Activated T-cell treated with anti-CD3 and anti-CD28 coated beads, Interleukin-2, amount 50 U/mL, for 4 hours (primary cell): ENCODE measurements around the gene CARTPT. TPM values are rescaled to one million over a fixed set of nuclear protein-coding genes. Genes with fewer than 3 reads are reported as not detected.
A peak's percentile ranks its signal among the peaks of the same experiment; 100 is the strongest.

ENCODE experiments used
- ATAC-seq, 2 donors: fragments of 200-7000 bp; cut with Tn5 transposase; one replicate each; pipeline ENCODE4 v1.10.0; 2021
- DNase-seq: peaks from one replicate; pipeline ENCODE4 v3.0.0-alpha.2; 2020
- H3K27me3 Mint-ChIP-seq: one replicate; pipeline ENCODE4 v1.8.0; 2021; ENCODE audit warnings: low read depth, mixed read lengths
- H3K36me3 Mint-ChIP-seq: one replicate; pipeline ENCODE4 v1.8.0; 2022; ENCODE audit warnings: mixed read lengths; ENCODE audit not compliant: insufficient read depth
- H3K4me1 Mint-ChIP-seq: one replicate; pipeline ENCODE4 v1.8.0; 2021; ENCODE audit warnings: low read depth, mixed read lengths
- H3K4me3 Mint-ChIP-seq: one replicate; pipeline ENCODE4 v1.8.0; 2021; ENCODE audit warnings: mild to moderate bottlenecking, moderate library complexity, mixed read lengths
- H3K9me3 Mint-ChIP-seq: one replicate; pipeline ENCODE4 v1.8.0; 2021; ENCODE audit warnings: mixed read lengths
- total RNA-seq, 3 donors: library from RNA; stranded (reverse); gene quantifications; one replicate each; pipeline ENCODE4 v1.2.1, GENCODE V29; 2021

Gene CARTPT
- total RNA-seq, 3 donors from 2014 or later = not detected

GRCh38 chr5:71748360-71748759 lies 29.3 kb downstream of the CARTPT start:
- no peaks in the 10 kb centered on the region for H3K36me3 Mint-ChIP-seq
- peaks cover 4% of the 10 kb centered on the region for H3K27me3 Mint-ChIP-seq
- H3K4me1 Mint-ChIP-seq = no peaks in the 10 kb centered on the region
- no peaks in the 10 kb centered on the region for H3K9me3 Mint-ChIP-seq
- H3K4me3 Mint-ChIP-seq = no peak overlapping the region
- DNase-seq (no peak), ATAC-seq (no peak)

GRCh38 chr5:71751422-71751821 lies 32.3 kb downstream of the CARTPT start:
- H3K4me1 Mint-ChIP-seq = no peaks in the 10 kb centered on the region
- H3K9me3 Mint-ChIP-seq = no peaks in the 10 kb centered on the region
- no peaks in the 10 kb centered on the region for H3K36me3 Mint-ChIP-seq
- no peak overlapping the region for H3K4me3 Mint-ChIP-seq
- DNase-seq (no peak), ATAC-seq (no peak)
- H3K27me3 Mint-ChIP-seq = peaks cover 7% of the 10 kb centered on the region

- ATAC-seq = no peak
- H3K27me3 Mint-ChIP-seq = peaks cover 3% of the 10 kb centered on the region
- no peak overlapping the region for H3K4me3 Mint-ChIP-seq
- H3K36me3 Mint-ChIP-seq = no peaks in the 10 kb centered on the region
- no peaks in the 10 kb centered on the region for H3K9me3 Mint-ChIP-seq
- H3K4me1 Mint-ChIP-seq = peaks cover 2% of the 10 kb centered on the region
- DNase-seq = no peak
Observed at GRCh38 chr5:71752441-71753190, 33.5 kb downstream of the CARTPT start.

- peaks cover 9% of the 10 kb centered on the region for H3K27me3 Mint-ChIP-seq
- no peaks in the 10 kb centered on the region for H3K36me3 Mint-ChIP-seq
- no peak overlapping the region for H3K4me3 Mint-ChIP-seq
- H3K4me1 Mint-ChIP-seq = peaks cover 7% of the 10 kb centered on the region
- DNase-seq (peak; percentile 19), ATAC-seq (peak; percentile 81 to 94)
- no peaks in the 10 kb centered on the region for H3K9me3 Mint-ChIP-seq
Observed at GRCh38 chr5:71757590-71758543, 38.8 kb downstream of the CARTPT start.

GRCh38 chr5:71762826-71763225 lies 43.8 kb downstream of the CARTPT start:
- no peaks in the 10 kb centered on the region for H3K36me3 Mint-ChIP-seq
- H3K9me3 Mint-ChIP-seq = no peaks in the 10 kb centered on the region
- ATAC-seq (no peak), DNase-seq (no peak)
- no peak overlapping the region for H3K4me3 Mint-ChIP-seq
- peaks cover 9% of the 10 kb centered on the region for H3K27me3 Mint-ChIP-seq
- H3K4me1 Mint-ChIP-seq = peaks cover 4% of the 10 kb centered on the region

GRCh38 chr5:71767661-71768060 lies 48.6 kb downstream of the CARTPT start:
- H3K9me3 Mint-ChIP-seq = no peaks in the 10 kb centered on the region
- DNase-seq (no peak), ATAC-seq (no peak)
- H3K27me3 Mint-ChIP-seq = peaks cover 7% of the 10 kb centered on the region
- no peak overlapping the region for H3K4me3 Mint-ChIP-seq
- peaks cover 2% of the 10 kb centered on the region for H3K4me1 Mint-ChIP-seq
- H3K36me3 Mint-ChIP-seq = no peaks in the 10 kb centered on the region

GRCh38 chr5:71769287-71769686 lies 50.2 kb downstream of the CARTPT start:
- Mint-ChIP-seq H3K4me3 (no peak overlapping the region), H3K36me3 (no peaks in the 10 kb centered on the region), H3K4me1 (peaks cover 2% of the 10 kb centered on the region), H3K27me3 (peaks cover 12% of the 10 kb centered on the region), H3K9me3 (no peaks in the 10 kb centered on the region)
- DNase-seq (no peak), ATAC-seq (no peak)

GRCh38 chr5:71770381-71770780 lies 51.3 kb downstream of the CARTPT start:
- no peak overlapping the region for H3K4me3 Mint-ChIP-seq

More at GRCh38 chr5:71770381-71770780, 51.3 kb downstream of the CARTPT start:
- H3K4me1 Mint-ChIP-seq = peaks cover 2% of the 10 kb centered on the region
- H3K9me3 Mint-ChIP-seq = no peaks in the 10 kb centered on the region
- ATAC-seq (no peak), DNase-seq (no peak)
- peaks cover 12% of the 10 kb centered on the region for H3K27me3 Mint-ChIP-seq
- H3K36me3 Mint-ChIP-seq = no peaks in the 10 kb centered on the region

Other genes with a start within 250 kb of the CARTPT start
- 10 to 100 TPM; 44.7 to 50.1 (median 48.3) TPM for gene MCCC2, start 131.9 kb upstream of the CARTPT start, total RNA-seq